HUES64 (cell line): ENCODE measurements around the gene GRIN2C.

ENCODE experiments used
- H3K27ac ChIP-seq: 2 replicates; pipeline ENCODE4 v1.7.0; 2013; ENCODE audit warnings: low read depth, low read length, inconsistent platforms
- H3K27me3 ChIP-seq: 2 replicates; pipeline ENCODE4 v1.6.1; 2013; ENCODE audit warnings: mild to moderate bottlenecking, low read length; ENCODE audit not compliant: insufficient read depth
- H3K36me3 ChIP-seq: 2 replicates; pipeline ENCODE4 v1.6.1; 2013; ENCODE audit warnings: mild to moderate bottlenecking, low read length; ENCODE audit not compliant: insufficient read depth
- H3K4me1 ChIP-seq: 2 replicates; pipeline ENCODE4 v1.6.1; 2013; ENCODE audit warnings: mild to moderate bottlenecking, low read length, moderate library complexity; ENCODE audit not compliant: insufficient read depth
- H3K4me3 ChIP-seq: 2 replicates; pipeline ENCODE4 v1.5.1; 2013; ENCODE audit warnings: mild to moderate bottlenecking, low read length, moderate library complexity
- H3K9ac ChIP-seq: 2 replicates; pipeline ENCODE4 v1.6.1; 2013; ENCODE audit warnings: mild to moderate bottlenecking, low read depth, low read length
- H3K9me3 ChIP-seq: 2 replicates; pipeline ENCODE4 v1.6.1; 2013; ENCODE audit warnings: low read depth, low read length; ENCODE audit not compliant: insufficient read depth
- WGBS: fragments of 150-250, 120-280 bp; methylation state at CpG from one replicate; pipeline ENCODE4 v1.1.7; 2013; ENCODE audit warnings: missing lambda C conversion rate; 5-methylcytosine and 5-hydroxymethylcytosine counted together

The GRIN2C gene

DNA sequence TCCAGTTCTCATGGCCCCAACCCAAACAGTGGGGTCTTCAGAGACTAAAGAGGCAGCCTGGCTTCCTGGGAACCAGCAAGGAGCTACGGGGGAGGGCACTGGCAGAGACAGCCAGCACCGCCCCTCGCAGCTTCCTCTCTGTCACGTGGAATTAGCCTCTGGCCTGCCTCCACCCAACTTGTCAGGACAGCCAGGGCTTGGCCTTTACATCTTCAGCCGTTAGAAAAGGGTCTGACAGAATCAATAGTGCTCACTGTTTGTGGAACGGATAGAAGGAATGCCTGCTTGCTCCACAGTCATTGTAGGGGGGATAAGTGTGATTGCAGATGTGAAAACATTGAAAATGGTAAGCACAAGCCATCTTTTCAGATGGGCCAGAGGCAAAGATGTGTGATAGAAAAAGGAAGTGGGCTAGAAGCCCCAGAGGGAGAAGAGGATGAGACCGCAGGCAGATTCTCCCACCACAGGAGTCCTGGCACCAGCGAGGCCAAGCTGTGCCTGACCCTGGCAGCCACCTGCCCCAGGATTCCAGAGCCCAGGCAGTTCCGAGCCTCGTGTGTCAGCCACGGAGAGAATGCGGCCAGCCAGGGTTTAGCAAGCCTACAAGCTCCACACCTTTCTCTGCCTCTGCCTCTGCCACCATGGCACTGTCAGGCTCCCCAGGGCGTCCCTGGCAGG, 18.6 kb downstream of the GRIN2C start:
- Histone ChIP-seq H3K27ac (no peak overlapping the region), H3K9ac (no peak overlapping the region), H3K9me3 (no peaks in the 10 kb centered on the region), H3K36me3 (no peaks in the 10 kb centered on the region), H3K27me3 (peaks cover 45% of the 10 kb centered on the region), H3K4me1 (peaks cover 13% of the 10 kb centered on the region), H3K4me3 (no peak overlapping the region)
- whole genome bisulfite sequencing: 51% methylated on average over 13 of the region's 13 CpGs

DNA sequence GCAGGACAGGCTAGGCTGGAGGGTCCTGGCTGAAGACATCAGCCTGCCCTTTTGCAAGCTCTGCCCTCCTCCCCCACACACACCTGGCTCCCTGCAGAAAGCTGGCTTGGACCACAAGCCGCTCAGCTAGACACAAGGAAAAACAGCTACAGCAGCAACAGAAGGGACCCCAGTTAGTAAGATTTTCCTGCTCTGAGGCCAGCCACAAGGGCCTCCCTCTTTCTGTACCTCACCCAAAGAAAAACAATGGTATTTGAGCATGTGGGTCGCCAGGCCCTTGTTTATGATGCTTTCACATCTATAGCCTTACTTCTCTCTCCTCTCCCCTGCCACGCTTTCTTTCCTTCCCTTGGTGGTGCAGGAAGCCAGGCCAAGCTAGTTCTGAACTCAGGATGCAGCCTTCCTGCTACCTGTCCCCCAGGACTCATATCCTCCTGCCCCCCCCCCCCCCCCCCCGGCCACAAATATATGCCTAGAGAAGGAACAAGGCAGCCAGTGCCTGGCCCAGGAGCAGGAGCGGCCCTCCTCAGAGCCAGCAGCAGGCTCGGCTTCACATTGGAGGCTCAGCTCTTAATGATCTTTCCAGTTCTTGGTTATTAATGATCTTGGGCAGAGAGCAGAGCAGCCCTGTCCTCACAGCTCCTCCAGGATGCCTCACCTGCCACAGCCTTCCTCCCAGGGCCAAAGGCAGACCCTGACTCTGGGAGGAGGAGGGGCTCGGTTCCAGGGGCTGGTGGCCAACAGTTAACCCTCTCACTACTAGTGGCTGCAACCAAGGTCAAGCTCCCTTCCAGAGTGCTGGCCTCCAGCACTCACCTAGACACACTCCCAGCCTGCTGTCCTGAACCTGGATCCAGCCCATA, 19.5 kb downstream of the GRIN2C start:
- H3K4me1 ChIP-seq: peaks cover 13% of the 10 kb centered on the region
- H3K4me3 ChIP-seq: no peak overlapping the region
- no peaks in the 10 kb centered on the region for H3K36me3 ChIP-seq
- peaks cover 36% of the 10 kb centered on the region for H3K27me3 ChIP-seq
- no peak overlapping the region for H3K9ac ChIP-seq
- H3K27ac ChIP-seq: no peak overlapping the region
- 54% methylated on average over 6 of the region's 7 CpGs for WGBS
- no peaks in the 10 kb centered on the region for H3K9me3 ChIP-seq

DNA sequence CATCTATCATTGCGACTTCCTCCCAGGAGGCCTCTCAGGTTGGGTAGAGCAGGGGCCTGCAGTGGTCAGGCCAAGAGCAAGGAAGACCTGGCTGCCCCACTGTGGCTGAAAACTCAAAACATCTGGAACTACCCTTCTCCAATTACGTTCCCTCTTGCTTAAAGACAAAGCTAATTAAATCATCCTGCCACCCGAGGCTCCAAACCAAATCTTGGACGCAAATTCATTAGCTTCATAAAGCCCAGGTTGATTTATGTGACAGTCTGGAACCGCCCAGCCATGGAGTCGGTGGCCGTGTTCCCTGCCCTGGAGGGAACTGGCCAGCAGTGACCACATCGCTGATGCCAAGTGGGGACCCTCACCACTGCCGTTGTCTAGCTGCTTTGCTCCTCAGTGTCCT, 21.4 kb downstream of the GRIN2C start:
- no peak overlapping the region for H3K27ac ChIP-seq
- H3K9me3 ChIP-seq: no peaks in the 10 kb centered on the region
- WGBS: 87% methylated on average over 9 of the region's 9 CpGs
- H3K27me3 ChIP-seq: peaks cover 19% of the 10 kb centered on the region
- H3K9ac ChIP-seq: no peak overlapping the region; the same call in 1 of the 2 replicates
- no peak overlapping the region for H3K4me3 ChIP-seq
- H3K36me3 ChIP-seq: no peaks in the 10 kb centered on the region
- peaks cover 13% of the 10 kb centered on the region for H3K4me1 ChIP-seq

DNA sequence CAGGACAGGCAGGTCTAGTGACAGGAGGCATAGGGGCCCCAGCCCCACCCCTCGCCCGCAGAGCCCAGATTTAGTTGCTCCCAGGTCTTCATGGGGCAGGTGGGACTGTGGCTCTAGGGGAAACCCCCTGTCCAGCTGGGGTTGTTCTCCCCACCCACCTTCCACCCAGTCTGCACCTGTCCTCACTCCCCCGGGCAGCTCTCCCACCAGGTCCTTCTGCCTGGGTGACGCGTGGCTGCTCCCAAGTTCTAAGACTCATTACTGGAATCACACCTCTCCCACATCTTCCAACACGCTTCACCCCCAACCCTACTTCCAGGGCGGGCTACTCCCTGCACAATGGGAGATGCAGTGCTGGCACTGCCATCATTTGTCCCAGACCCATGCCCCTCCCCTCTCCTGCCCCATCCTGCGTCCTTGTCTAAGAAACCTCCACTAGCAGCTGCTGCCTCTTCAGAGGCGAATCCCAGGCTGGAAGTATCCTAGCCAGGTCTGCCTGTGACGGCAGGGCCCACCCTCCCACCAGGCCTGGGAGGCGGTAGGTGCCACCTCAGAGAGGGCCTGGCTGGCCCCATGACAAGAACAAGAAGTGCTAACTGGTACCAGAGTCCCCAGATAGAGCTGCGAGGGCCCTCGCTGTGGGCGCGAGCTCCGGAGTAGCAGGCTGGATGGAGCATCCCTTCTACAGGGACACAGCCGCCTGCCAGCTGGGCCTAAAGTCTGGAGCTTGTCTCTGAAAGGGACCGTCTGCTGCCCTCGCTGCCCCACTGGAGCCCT, 22.8 kb downstream of the GRIN2C start:
- H3K4me3 ChIP-seq: no peak overlapping the region
- H3K4me1 ChIP-seq: peaks cover 13% of the 10 kb centered on the region
- no peaks in the 10 kb centered on the region for H3K9me3 ChIP-seq
- H3K27me3 ChIP-seq: peaks cover 5% of the 10 kb centered on the region; the same call in 1 of the 2 replicates
- no peak overlapping the region for H3K9ac ChIP-seq
- no peak overlapping the region for H3K27ac ChIP-seq
- no peaks in the 10 kb centered on the region for H3K36me3 ChIP-seq
- WGBS: 94% methylated on average over 19 of the region's 19 CpGs

DNA sequence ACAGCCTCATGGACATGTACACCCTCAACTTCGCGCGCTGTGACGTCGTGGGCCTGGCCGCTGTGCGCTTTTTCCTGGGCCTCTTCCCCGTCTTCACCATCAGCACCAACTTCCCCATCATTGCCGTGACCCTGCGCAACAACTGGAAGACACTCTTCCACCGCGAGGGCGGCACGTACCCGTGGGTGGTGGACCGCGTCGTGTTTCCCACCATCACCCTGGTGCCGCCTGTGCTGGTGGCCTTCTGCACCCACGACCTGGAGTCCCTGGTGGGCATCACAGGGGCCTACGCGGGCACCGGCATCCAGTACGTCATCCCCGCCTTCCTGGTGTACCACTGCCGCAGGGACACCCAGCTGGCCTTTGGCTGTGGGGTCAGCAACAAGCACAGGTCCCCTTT, 23.5 kb downstream of the GRIN2C start:
- no peaks in the 10 kb centered on the region for H3K36me3 ChIP-seq
- H3K27me3 ChIP-seq: no peaks in the 10 kb centered on the region
- peaks cover 13% of the 10 kb centered on the region for H3K4me1 ChIP-seq
- no peak overlapping the region for H3K4me3 ChIP-seq
- no peak overlapping the region for H3K27ac ChIP-seq
- WGBS: 95% methylated on average over 26 of the region's 26 CpGs
- no peaks in the 10 kb centered on the region for H3K9me3 ChIP-seq
- H3K9ac ChIP-seq: no peak overlapping the region

DNA sequence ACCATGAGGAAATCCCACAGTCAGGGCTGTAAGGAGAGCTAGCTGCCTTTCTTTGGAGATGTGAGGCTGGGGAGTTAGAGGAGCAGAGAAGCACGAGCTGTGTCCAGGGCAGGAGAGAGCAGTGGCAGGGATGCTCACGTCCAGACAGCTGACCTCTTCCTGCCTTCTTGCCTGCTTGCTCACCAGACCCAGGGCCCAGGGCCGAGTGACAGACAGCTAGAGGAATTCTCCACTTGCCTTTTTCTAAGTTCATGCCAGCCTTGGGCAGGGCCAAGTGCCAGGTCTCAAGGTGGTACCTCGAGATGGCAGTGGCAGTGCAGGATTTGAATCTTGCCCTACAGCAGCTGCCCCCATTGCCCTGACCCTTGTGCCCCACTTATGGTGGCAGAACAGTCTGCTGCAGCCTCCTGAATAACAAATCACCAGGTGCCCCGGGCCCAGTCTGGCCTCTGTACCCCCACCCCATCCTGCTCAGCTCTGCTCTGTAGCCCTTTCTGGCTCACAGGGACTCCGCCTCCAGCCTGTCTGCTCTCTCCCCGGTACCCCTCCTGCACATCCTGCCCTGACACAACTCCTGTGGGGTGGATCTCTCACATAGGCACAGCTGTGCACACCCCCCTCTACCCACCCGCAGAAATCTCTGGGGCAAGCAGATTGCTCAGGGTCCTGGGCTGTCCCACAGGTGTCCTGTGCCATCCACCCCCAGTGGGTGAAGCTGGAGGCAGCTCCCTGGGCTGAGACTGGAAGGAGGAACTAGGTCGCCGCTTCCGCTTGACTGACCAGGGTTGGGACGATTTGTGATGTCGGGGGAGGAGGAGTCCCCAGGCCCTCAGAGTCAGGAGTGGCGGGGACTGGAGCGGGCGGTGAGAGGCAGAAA, 25.9 kb downstream of the GRIN2C start:
- Histone ChIP-seq H3K36me3 (no peaks in the 10 kb centered on the region), H3K27me3 (no peaks in the 10 kb centered on the region), H3K9ac (0 out of 2 replicates have a peak overlapping the region, but pooled peaks have one; percentile 20), H3K9me3 (no peaks in the 10 kb centered on the region), H3K4me3 (no peak overlapping the region), H3K4me1 (no peaks in the 10 kb centered on the region), H3K27ac (no peak overlapping the region)
- WGBS: 81% methylated on average over 16 of the region's 16 CpGs

DNA sequence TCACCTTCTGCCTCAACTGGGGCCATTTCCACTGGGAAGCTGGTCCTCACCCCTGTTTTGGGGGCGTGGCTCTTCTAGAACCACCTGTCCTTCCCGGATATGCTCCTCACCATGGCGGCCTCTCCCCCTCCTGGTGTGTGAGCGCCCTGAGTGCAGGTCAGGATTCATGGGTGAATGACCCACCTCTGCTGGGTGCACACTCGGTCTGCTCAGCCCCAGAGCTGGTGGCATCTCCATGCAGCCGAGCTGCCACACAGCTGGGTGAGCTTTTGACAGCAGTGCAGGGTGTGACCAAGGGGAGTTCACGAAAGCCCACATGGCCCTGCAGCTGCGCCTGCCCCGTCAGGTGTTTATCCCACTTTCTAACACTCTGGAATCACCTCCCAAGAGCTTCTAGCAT, 27.3 kb downstream of the GRIN2C start:
- WGBS: 91% methylated on average over 9 of the region's 9 CpGs
- H3K9ac ChIP-seq: no peak overlapping the region
- H3K27me3 ChIP-seq: no peaks in the 10 kb centered on the region
- H3K9me3 ChIP-seq: no peaks in the 10 kb centered on the region
- H3K4me3 ChIP-seq: no peak overlapping the region
- H3K27ac ChIP-seq: no peak overlapping the region
- no peaks in the 10 kb centered on the region for H3K36me3 ChIP-seq
- no peaks in the 10 kb centered on the region for H3K4me1 ChIP-seq

DNA sequence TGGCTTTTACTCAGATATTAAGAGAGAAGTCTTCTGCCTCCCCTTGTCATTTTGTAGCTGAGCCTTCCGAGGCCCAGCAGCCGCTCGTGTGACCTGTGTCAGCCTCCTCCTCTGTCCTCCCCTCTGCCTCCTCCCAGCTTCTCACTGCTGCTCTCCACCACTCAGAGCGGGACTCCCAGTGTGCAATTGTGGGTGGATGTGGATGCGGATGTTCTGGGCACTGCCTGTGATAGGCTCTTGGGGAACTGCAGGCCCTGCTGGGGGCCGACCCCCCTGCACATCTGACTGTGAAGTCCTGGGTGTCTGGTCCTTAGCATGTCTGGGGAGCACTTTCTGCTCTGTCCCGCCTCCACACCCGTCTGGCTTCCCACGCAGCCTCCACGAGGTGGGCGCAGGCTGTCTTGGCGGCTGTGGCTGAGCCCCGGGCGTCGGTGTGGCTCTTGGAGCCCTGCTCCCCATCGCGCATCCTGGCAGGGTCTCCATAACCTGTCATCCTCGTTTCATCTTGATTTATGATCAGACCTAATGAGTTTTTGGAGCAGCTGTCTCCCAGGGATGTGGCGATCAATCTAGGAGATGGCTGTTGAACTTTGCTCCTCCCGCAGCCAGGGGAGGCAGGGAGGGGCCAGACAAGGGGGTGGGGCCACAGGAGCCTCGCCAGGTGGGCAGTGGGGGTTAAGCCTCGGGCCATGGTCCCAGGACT, 28.1 kb downstream of the GRIN2C start:
- H3K9me3 ChIP-seq: no peaks in the 10 kb centered on the region
- H3K27me3 ChIP-seq: no peaks in the 10 kb centered on the region
- H3K27ac ChIP-seq: no peak overlapping the region
- H3K4me3 ChIP-seq: no peak overlapping the region
- no peaks in the 10 kb centered on the region for H3K36me3 ChIP-seq
- WGBS: 92% methylated on average over 22 of the region's 22 CpGs
- H3K9ac ChIP-seq: no peak overlapping the region
- H3K4me1 ChIP-seq: no peaks in the 10 kb centered on the region

DNA sequence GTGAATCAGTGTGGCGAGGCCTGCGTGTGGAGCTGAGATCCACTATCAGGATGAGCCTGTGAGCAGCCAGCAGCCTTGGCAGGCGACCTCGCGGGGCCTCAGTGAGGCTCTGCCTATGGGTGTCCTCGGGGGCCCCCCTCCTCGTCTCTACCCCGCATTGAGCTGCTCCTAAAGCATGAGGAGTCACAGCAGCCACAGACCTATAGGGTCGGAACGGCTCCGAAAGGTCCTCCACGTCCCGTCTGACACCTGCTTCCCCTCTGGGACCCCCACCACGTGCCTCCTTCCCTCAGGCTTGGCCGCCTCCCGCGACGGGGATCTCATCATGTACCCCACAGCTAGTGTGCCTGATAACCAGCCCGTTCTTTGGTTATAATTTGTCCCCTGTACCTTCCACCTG, 28.8 kb downstream of the GRIN2C start:
- Histone ChIP-seq H3K9ac (no peak overlapping the region), H3K4me3 (no peak overlapping the region), H3K27me3 (no peaks in the 10 kb centered on the region), H3K36me3 (no peaks in the 10 kb centered on the region), H3K9me3 (no peaks in the 10 kb centered on the region), H3K27ac (no peak overlapping the region), H3K4me1 (no peaks in the 10 kb centered on the region)
- 93% methylated on average over 19 of the region's 19 CpGs for WGBS

DNA sequence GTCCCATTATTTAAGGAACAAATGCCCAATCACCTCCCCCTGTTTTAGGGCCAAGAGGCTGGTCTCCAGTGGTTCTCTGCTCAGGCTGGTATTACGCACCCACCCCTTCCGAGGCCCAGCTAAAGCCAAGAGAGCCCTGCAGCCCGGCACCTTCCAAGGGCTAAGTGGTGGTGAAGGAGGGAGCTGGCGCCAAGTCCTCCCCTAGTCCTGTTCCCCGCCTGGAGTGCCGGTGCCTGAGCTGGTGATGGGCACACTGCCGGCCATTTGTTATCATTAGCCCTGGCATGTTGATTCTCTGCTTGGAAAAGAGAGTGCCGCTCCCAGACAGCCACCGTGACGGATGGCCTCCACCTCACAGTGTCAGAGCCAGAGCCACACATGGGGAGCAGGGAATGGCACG, 31.9 kb downstream of the GRIN2C start:
- Histone ChIP-seq H3K27ac (no peak overlapping the region), H3K9ac (no peak overlapping the region), H3K9me3 (no peaks in the 10 kb centered on the region), H3K4me3 (no peak overlapping the region), H3K36me3 (no peaks in the 10 kb centered on the region), H3K27me3 (no peaks in the 10 kb centered on the region), H3K4me1 (no peaks in the 10 kb centered on the region)
- WGBS: 93% methylated on average over 11 of the region's 11 CpGs
